K562 (cell line): ENCODE data around the gene DGCR2. TPM values are rescaled to one million over a fixed set of nuclear protein-coding genes. Genes with fewer than 3 reads are reported as not detected.

Source experiments
- CHD2 ChIP-seq: IDR thresholded peaks from 2 replicates; pipeline ENCODE4 v1.6.1; 2011; ENCODE audit warnings: low read depth, low read length
- CREB3 ChIP-seq: fragments of 450-650 bp; conservative IDR thresholded peaks from 2 replicates; pipeline ENCODE4 v1.6.1; 2016; ENCODE audit warnings: missing genetic modification characterization, low read depth, mild to moderate bottlenecking, missing compliant biosample characterization, moderate library complexity
- CREBBP ChIP-seq: IDR thresholded peaks from one replicate; pipeline ENCODE4 v1.6.1; 2012; ENCODE audit warnings: low read depth, mild to moderate bottlenecking, control low read depth, inconsistent platforms, low read length
- EZH2 ChIP-seq: IDR thresholded peaks from 2 replicates; pipeline ENCODE4 v1.6.1; 2012; ENCODE audit warnings: low read depth, mild to moderate bottlenecking, inconsistent platforms, low read length, borderline replicate concordance
- MCM2 ChIP-seq: fragments of 450-650 bp; IDR thresholded peaks from 2 replicates; pipeline ENCODE4 v1.6.1; 2017; ENCODE audit warnings: low read depth, mild to moderate bottlenecking
- RBM34 ChIP-seq: fragments of 200-400 bp; formaldehyde crosslinking; IDR thresholded peaks from 2 replicates; pipeline ENCODE4 v1.6.1; 2018; ENCODE audit warnings: low read length, borderline replicate concordance; ENCODE audit not compliant: insufficient read depth
- ZBTB33 ChIP-seq: sonication (generic); formaldehyde crosslinking; IDR thresholded peaks from 2 replicates; pipeline ENCODE4 v1.8.1; 2023; ENCODE audit warnings: mild to moderate bottlenecking, missing genetic modification reagents
- ZFP1 ChIP-seq: fragments of 450-650 bp; formaldehyde crosslinking; IDR thresholded peaks from 2 replicates; pipeline ENCODE4 v1.4.0; 2020; ENCODE audit warnings: mild to moderate bottlenecking, mixed read lengths
- ZKSCAN1 ChIP-seq: fragments of 150-350 bp; IDR thresholded peaks from 2 replicates; pipeline ENCODE4 v1.6.1; 2016; ENCODE audit warnings: low read depth, low read length
- polyA plus RNA-seq, 8 experiments: library from polyadenylated mRNA; depleted of rRNA in 4 of 8; stranded (reverse) in 5 of 8; unstranded in 3 of 8; fragments of >200 nt; fragmentation: Nextera tagmentation in 2 of 8; fragmentation: Illumina TruSeq in 1 of 8; extraction: Ambion mirVana in 2 of 8; extraction: Trizol in 1 of 8; gene quantifications; 2 replicates each; pipeline versions ENCODE4 v1.2.1 to v1.2.3, GENCODE V29; 2011 to 2014; ENCODE audit warnings: inconsistent platforms in 1 of 8, missing spikeins in 1 of 8
- total RNA-seq, 7 experiments: library from RNA; depleted of rRNA in 6 of 7; stranded (reverse); fragments of >200 nt in 6 of 7; fragmentation: Illumina TruSeq in 2 of 7; extraction: Trizol in 2 of 7; gene quantifications; 2 replicates each; pipeline versions ENCODE4 v1.2.1 to v1.2.3, GENCODE V29; 2011 to 2021; ENCODE audit warnings: low replicate concordance in 1 of 7
- TF ChIP-seq, protein P1 (sequence below): fragments of 450-650 bp; IDR thresholded peaks from 2 replicates; pipeline ENCODE4 v1.7.1; 2018; ENCODE audit warnings: mild to moderate bottlenecking, low read depth; ENCODE audit not compliant: partially characterized antibody
- TF ChIP-seq, protein P2 (sequence below): sonication (generic); formaldehyde crosslinking; IDR thresholded peaks from 2 replicates; pipeline ENCODE4 v1.8.1; 2022; ENCODE audit warnings: missing genetic modification reagents
- TF ChIP-seq, protein P3 (sequence below): fragments of 450-650 bp; formaldehyde crosslinking; IDR thresholded peaks from 2 replicates; pipeline ENCODE4 v1.4.0; 2020; ENCODE audit warnings: mild to moderate bottlenecking, mixed read lengths

The DGCR2 gene
- total and polyA plus RNA-seq, 9 of the 15 experiments (the other 6 are each of a cell fraction or from before 2014, with no cell fraction given), result 0.69 to 101 (median 56.4) TPM

- TF ChIP-seq, protein P1, sequence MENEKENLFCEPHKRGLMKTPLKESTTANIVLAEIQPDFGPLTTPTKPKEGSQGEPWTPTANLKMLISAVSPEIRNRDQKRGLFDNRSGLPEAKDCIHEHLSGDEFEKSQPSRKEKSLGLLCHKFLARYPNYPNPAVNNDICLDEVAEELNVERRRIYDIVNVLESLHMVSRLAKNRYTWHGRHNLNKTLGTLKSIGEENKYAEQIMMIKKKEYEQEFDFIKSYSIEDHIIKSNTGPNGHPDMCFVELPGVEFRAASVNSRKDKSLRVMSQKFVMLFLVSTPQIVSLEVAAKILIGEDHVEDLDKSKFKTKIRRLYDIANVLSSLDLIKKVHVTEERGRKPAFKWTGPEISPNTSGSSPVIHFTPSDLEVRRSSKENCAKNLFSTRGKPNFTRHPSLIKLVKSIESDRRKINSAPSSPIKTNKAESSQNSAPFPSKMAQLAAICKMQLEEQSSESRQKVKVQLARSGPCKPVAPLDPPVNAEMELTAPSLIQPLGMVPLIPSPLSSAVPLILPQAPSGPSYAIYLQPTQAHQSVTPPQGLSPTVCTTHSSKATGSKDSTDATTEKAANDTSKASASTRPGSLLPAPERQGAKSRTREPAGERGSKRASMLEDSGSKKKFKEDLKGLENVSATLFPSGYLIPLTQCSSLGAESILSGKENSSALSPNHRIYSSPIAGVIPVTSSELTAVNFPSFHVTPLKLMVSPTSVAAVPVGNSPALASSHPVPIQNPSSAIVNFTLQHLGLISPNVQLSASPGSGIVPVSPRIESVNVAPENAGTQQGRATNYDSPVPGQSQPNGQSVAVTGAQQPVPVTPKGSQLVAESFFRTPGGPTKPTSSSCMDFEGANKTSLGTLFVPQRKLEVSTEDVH, result no peak
- TF ChIP-seq RBM34 (no peak), CREBBP (no peak), CREB3 (no peak), ZKSCAN1 (no peak), ZFP1 (CRISPR knock-in tag) (no peak), EZH2 (no peak), ZBTB33 (CRISPR knock-in tag) (no peak), MCM2 (no peak), CHD2 (no peak)
- TF ChIP-seq, protein P2, sequence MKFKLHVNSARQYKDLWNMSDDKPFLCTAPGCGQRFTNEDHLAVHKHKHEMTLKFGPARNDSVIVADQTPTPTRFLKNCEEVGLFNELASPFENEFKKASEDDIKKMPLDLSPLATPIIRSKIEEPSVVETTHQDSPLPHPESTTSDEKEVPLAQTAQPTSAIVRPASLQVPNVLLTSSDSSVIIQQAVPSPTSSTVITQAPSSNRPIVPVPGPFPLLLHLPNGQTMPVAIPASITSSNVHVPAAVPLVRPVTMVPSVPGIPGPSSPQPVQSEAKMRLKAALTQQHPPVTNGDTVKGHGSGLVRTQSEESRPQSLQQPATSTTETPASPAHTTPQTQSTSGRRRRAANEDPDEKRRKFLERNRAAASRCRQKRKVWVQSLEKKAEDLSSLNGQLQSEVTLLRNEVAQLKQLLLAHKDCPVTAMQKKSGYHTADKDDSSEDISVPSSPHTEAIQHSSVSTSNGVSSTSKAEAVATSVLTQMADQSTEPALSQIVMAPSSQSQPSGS (CRISPR knock-in tag), result no peak
- TF ChIP-seq, protein P3, sequence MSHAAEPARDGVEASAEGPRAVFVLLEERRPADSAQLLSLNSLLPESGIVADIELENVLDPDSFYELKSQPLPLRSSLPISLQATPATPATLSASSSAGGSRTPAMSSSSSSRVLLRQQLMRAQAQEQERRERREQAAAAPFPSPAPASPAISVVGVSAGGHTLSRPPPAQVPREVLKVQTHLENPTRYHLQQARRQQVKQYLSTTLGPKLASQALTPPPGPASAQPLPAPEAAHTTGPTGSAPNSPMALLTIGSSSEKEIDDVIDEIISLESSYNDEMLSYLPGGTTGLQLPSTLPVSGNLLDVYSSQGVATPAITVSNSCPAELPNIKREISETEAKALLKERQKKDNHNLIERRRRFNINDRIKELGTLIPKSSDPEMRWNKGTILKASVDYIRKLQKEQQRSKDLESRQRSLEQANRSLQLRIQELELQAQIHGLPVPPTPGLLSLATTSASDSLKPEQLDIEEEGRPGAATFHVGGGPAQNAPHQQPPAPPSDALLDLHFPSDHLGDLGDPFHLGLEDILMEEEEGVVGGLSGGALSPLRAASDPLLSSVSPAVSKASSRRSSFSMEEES (CRISPR knock-in tag), result no peak
These were observed 134.4 kb downstream of the DGCR2 start (continued) for GRCh38 chr22:18987765-18988164.
